ENCODE data around the gene ZNF749.
"Not testable (repeated sequence)": the region's sequence is repeated elsewhere in the genome, so short reads cannot be mapped to it uniquely, and the experiment has no call there.

The ZNF749 gene

GRCh38 chr19:57466489-57466888 is 31.4 kb downstream of the ZNF749 start:
- DNase-seq = no peak

- DNase-seq = no peak
Measured at GRCh38 chr19:57473646-57474045, 38.5 kb downstream of the ZNF749 start.

- DNase-seq = peak; percentile 82
Measured at GRCh38 chr19:57477191-57478008, 42.3 kb downstream of the ZNF749 start, which contains the start of gene ZNF772. Gene ZNF772, minus strand, starts transcription at chr19:57477566. Its CDS starts 257 bp downstream, at chr19:57477309.

- peak; percentile 74 for DNase-seq
Measured at GRCh38 chr19:57487477-57488298, 52.6 kb downstream of the ZNF749 start, which contains the start of gene ZNF419. Gene ZNF419, plus strand, starts transcription at chr19:57487750. Its CDS starts 201 bp downstream, at chr19:57487951.

- DNase-seq = not testable (repeated sequence)
Measured at GRCh38 chr19:57488299-57488644, 53.1 kb downstream of the ZNF749 start.

Data from DMS153 (cell line).